MCF 10A (cell line): ENCODE data around the gene SPSB1. TPM values are rescaled to one million over a fixed set of nuclear protein-coding genes. Genes with fewer than 3 reads are reported as not detected.

Source experiments
- BruUV-seq: library from RNA; stranded (reverse); fragments of 400-500 nt; replicated peaks from 2 replicates; lab custom pipeline; 2021; lab: Mats Ljungman, UMichigan
- CTCF ChIA-PET: fragments of 300-600 bp; sonication (Branson Sonifier 250); formaldehyde crosslinking; extraction: SDS; loops from one replicate; lab custom pipeline; 2021; ENCODE audit warnings: antibody characterized with exemption, inconsistent platforms; lab: Yijun Ruan, JAX
- POLR2A ChIA-PET: fragments of 300-600, 350-650 bp; sonication (Branson Sonifier 250); formaldehyde crosslinking; extraction: SDS; loops from one replicate; lab custom pipeline; 2020; ENCODE audit warnings: antibody characterized with exemption, inconsistent platforms; lab: Yijun Ruan, JAX
- DNase-seq: peaks from one replicate; pipeline ENCODE4 v3.0.0-alpha.2; 2018; ENCODE audit not compliant: unreplicated experiment
- H3K27ac Mint-ChIP-seq: one replicate; pipeline ENCODE4 v1.8.0; 2022; ENCODE audit warnings: mild to moderate bottlenecking, low read depth, mixed read lengths; ENCODE audit not compliant: unreplicated experiment
- H3K27me3 Mint-ChIP-seq: one replicate; pipeline ENCODE4 v1.8.0; 2022; ENCODE audit warnings: mixed read lengths; ENCODE audit not compliant: insufficient read depth, unreplicated experiment
- H3K36me3 Mint-ChIP-seq: one replicate; pipeline ENCODE4 v1.8.0; 2022; ENCODE audit warnings: mild to moderate bottlenecking, moderate library complexity, mixed read lengths; ENCODE audit not compliant: insufficient read depth, unreplicated experiment
- H3K4me1 Mint-ChIP-seq: one replicate; pipeline ENCODE4 v1.8.0; 2022; ENCODE audit warnings: mixed read lengths; ENCODE audit not compliant: insufficient read depth, unreplicated experiment
- H3K4me3 Mint-ChIP-seq: one replicate; pipeline ENCODE4 v1.8.0; 2022; ENCODE audit warnings: mild to moderate bottlenecking, moderate library complexity, mixed read lengths; ENCODE audit not compliant: unreplicated experiment
- H3K9me3 Mint-ChIP-seq: one replicate; pipeline ENCODE4 v1.8.0; 2022; ENCODE audit warnings: mixed read lengths; ENCODE audit not compliant: unreplicated experiment
- CTCF ChIP-seq: fragments of 200-600 bp; IDR thresholded peaks from one replicate; pipeline ENCODE4 v1.8.0; 2022; ENCODE audit warnings: antibody characterized with exemption, mild to moderate bottlenecking; ENCODE audit not compliant: unreplicated experiment
- intact Hi-C: fragments of 100-400 bp; cut with micrococcal nuclease; formaldehyde crosslinking; loops from 2 replicates; pipeline ENCODE4 v1.14.1; 2022
- total RNA-seq: library from RNA; stranded (reverse); gene quantifications from 2 replicates; pipeline ENCODE4 v1.2.3, GENCODE V29; 2022

Gene SPSB1
- total RNA-seq, 1 experiment from 2014 or later, result 8.2 TPM

GRCh38 chr1:9261496-9261895, 31.2 kb upstream of the SPSB1 start:
- no peak for TF ChIP-seq CTCF
- CTCF ChIA-PET, result interaction anchor here (0.6 to 1.1 kb wide), 2 partner anchors 117 to 227 kb away, joined by 3 read pairs; no protein-coding TSS in a partner anchor
- H3K27ac Mint-ChIP-seq, result no peak overlapping the region
- DNase-seq, result no peak
- peaks cover 8% of the 10 kb centered on the region for H3K9me3 Mint-ChIP-seq
- no peaks in the 10 kb centered on the region for H3K27me3 Mint-ChIP-seq
- H3K4me3 Mint-ChIP-seq, result no peak overlapping the region
- intact Hi-C loops, result no loop called here
- H3K4me1 Mint-ChIP-seq, result no peaks in the 10 kb centered on the region
- POLR2A ChIA-PET, result interaction anchor here (1.3 kb wide), 1 partner anchor 9 kb away, joined by 3 read pairs; no protein-coding TSS in a partner anchor
- peaks cover 25% of the 10 kb centered on the region for H3K36me3 Mint-ChIP-seq
- BruUV-seq, result no TSS peak

- intact Hi-C loops, result no loop called here
- H3K27ac Mint-ChIP-seq, result no peak overlapping the region
- DNase-seq, result no peak
- BruUV-seq, result no TSS peak
- no peaks in the 10 kb centered on the region for H3K4me1 Mint-ChIP-seq
- TF ChIP-seq CTCF, result no peak
- POLR2A ChIA-PET, result interaction anchor here (1.3 kb wide), 1 partner anchor 10 kb away, joined by 3 read pairs; no protein-coding TSS in a partner anchor
- H3K9me3 Mint-ChIP-seq, result peaks cover 8% of the 10 kb centered on the region
- CTCF ChIA-PET, result interaction anchor here (0.6 to 1.1 kb wide), 2 partner anchors 116 to 226 kb away, joined by 3 read pairs; no protein-coding TSS in a partner anchor
- no peaks in the 10 kb centered on the region for H3K27me3 Mint-ChIP-seq
- peaks cover 20% of the 10 kb centered on the region for H3K36me3 Mint-ChIP-seq
- no peak overlapping the region for H3K4me3 Mint-ChIP-seq
Measured at GRCh38 chr1:9262096-9262986, 30.4 kb upstream of the SPSB1 start.

GRCh38 chr1:9263276-9263855, 29.3 kb upstream of the SPSB1 start:
- H3K27me3 Mint-ChIP-seq, result no peaks in the 10 kb centered on the region
- BruUV-seq, result no TSS peak
- peaks cover 7% of the 10 kb centered on the region for H3K9me3 Mint-ChIP-seq
- H3K4me3 Mint-ChIP-seq, result no peak overlapping the region
- DNase-seq, result no peak
- CTCF ChIA-PET, result interaction anchor here (0.7 kb wide), 2 partner anchors 26 to 312 kb away, joined by 3 to 4 read pairs; no protein-coding TSS in a partner anchor
- POLR2A ChIA-PET, result no interaction called here
- no peak overlapping the region for H3K27ac Mint-ChIP-seq
- no peaks in the 10 kb centered on the region for H3K4me1 Mint-ChIP-seq
- intact Hi-C loops, result no loop called here
- peaks cover 20% of the 10 kb centered on the region for H3K36me3 Mint-ChIP-seq
- TF ChIP-seq CTCF, result no peak
